WTC11 (cell line): ENCODE measurements around the gene DAND5. TPM values are rescaled to one million over a fixed set of nuclear protein-coding genes. Genes with fewer than 3 reads are reported as not detected.

Experiments
- ATAC-seq: fragments of 200-7000 bp; cut with Tn5 transposase; 2 replicates; pipeline ENCODE4 v1.10.0; 2021; ENCODE audit warnings: mild to moderate bottlenecking, moderate library complexity
- CTCF ChIA-PET: fragments of 300-600 bp; sonication (Branson Sonifier 250); formaldehyde crosslinking; loops from one replicate; lab custom pipeline; 2021; ENCODE audit warnings: antibody characterized with exemption; lab: Charles Lee
- POLR2A ChIA-PET: fragments of 350-600 bp; sonication (Branson Sonifier 250); formaldehyde crosslinking; loops from one replicate; lab custom pipeline; 2021; ENCODE audit warnings: antibody characterized with exemption; lab: Charles Lee
- DNase-seq: peaks from one replicate; pipeline ENCODE4 v3.0.0; 2021; ENCODE audit warnings: low spot score
- H3K27ac Mint-ChIP-seq: 2 replicates; pipeline ENCODE4 v1.8.0; 2021; ENCODE audit warnings: mixed read lengths
- H3K27me3 Mint-ChIP-seq: 2 replicates; pipeline ENCODE4 v1.8.0; 2021; ENCODE audit warnings: low read depth, mild to moderate bottlenecking, moderate library complexity, mixed read lengths
- H3K36me3 Mint-ChIP-seq: 2 replicates; pipeline ENCODE4 v1.8.0; 2021; ENCODE audit warnings: mixed read lengths
- H3K4me1 Mint-ChIP-seq: 2 replicates; pipeline ENCODE4 v1.8.0; 2022; ENCODE audit warnings: mixed read lengths
- H3K4me3 Mint-ChIP-seq: 2 replicates; pipeline ENCODE4 v1.8.0; 2021; ENCODE audit warnings: mild to moderate bottlenecking, moderate library complexity, mixed read lengths
- H3K9me3 Mint-ChIP-seq: 2 replicates; pipeline ENCODE4 v1.8.0; 2021; ENCODE audit warnings: mixed read lengths
- ATF6 ChIP-seq: sonication (generic); formaldehyde crosslinking; IDR thresholded peaks from 2 replicates; pipeline ENCODE4 v1.8.1; 2023; ENCODE audit warnings: mild to moderate bottlenecking, missing genetic modification reagents
- CTCF ChIP-seq: fragments of 200-600 bp; IDR thresholded peaks from 2 replicates; pipeline ENCODE4 v1.8.0; 2022; ENCODE audit warnings: antibody characterized with exemption
- E2F4 ChIP-seq: sonication (generic); formaldehyde crosslinking; IDR thresholded peaks from 2 replicates; pipeline ENCODE4 v1.8.1; 2022; ENCODE audit warnings: low read depth, mild to moderate bottlenecking, moderate library complexity, missing genetic modification reagents, borderline replicate concordance
- E2F5 ChIP-seq: sonication (generic); formaldehyde crosslinking; IDR thresholded peaks from 2 replicates; pipeline ENCODE4 v1.8.1; 2022; ENCODE audit warnings: mild to moderate bottlenecking, moderate library complexity, missing genetic modification reagents
- MAX ChIP-seq: sonication (generic); formaldehyde crosslinking; IDR thresholded peaks from 2 replicates; pipeline ENCODE4 v1.8.0; 2022; ENCODE audit warnings: mild to moderate bottlenecking, missing genetic modification reagents
- MLX ChIP-seq: sonication (generic); formaldehyde crosslinking; IDR thresholded peaks from 2 replicates; pipeline ENCODE4 v1.8.1; 2023; ENCODE audit warnings: mild to moderate bottlenecking, missing genetic modification reagents, moderate library complexity
- NR2C2 ChIP-seq: sonication (generic); formaldehyde crosslinking; IDR thresholded peaks from 2 replicates; pipeline ENCODE4 v1.8.0; 2022; ENCODE audit warnings: mild to moderate bottlenecking, missing genetic modification reagents
- PRDM15 ChIP-seq: sonication (generic); formaldehyde crosslinking; IDR thresholded peaks from 2 replicates; pipeline ENCODE4 v1.8.0; 2022; ENCODE audit warnings: missing genetic modification reagents
- PRRX2 ChIP-seq: fragments of 250-450 bp; sonication (Bioruptor Pico); IDR thresholded peaks from 2 replicates; pipeline ENCODE4 v1.8.0; 2021; ENCODE audit warnings: mild to moderate bottlenecking
- SOX15 ChIP-seq: fragments of 250-450 bp; sonication (Bioruptor Pico); IDR thresholded peaks from 2 replicates; pipeline ENCODE4 v1.9.0; 2021; ENCODE audit warnings: mild to moderate bottlenecking
- SP1 ChIP-seq: sonication (generic); formaldehyde crosslinking; conservative IDR thresholded peaks from 2 replicates; pipeline ENCODE4 v1.8.1; 2022; ENCODE audit warnings: missing genetic modification reagents
- TEAD1 ChIP-seq: sonication (generic); formaldehyde crosslinking; IDR thresholded peaks from 2 replicates; pipeline ENCODE4 v1.8.0; 2022; ENCODE audit warnings: mild to moderate bottlenecking, missing genetic modification reagents
- USF1 ChIP-seq: sonication (generic); formaldehyde crosslinking; IDR thresholded peaks from 2 replicates; pipeline ENCODE4 v1.8.0; 2022; ENCODE audit warnings: mild to moderate bottlenecking, missing genetic modification reagents
- ZNF121 ChIP-seq: sonication (generic); formaldehyde crosslinking; IDR thresholded peaks from 2 replicates; pipeline ENCODE4 v1.8.0; 2023; ENCODE audit warnings: missing genetic modification reagents
- ZNF138 ChIP-seq: sonication (generic); formaldehyde crosslinking; conservative IDR thresholded peaks from 2 replicates; pipeline ENCODE4 v1.8.1; 2022; ENCODE audit warnings: mild to moderate bottlenecking, moderate library complexity, missing genetic modification reagents
- ZNF219 ChIP-seq: sonication (generic); formaldehyde crosslinking; IDR thresholded peaks from 2 replicates; pipeline ENCODE4 v1.8.0; 2023; ENCODE audit warnings: missing genetic modification reagents, mild to moderate bottlenecking, borderline replicate concordance
- ZNF232 ChIP-seq: sonication (generic); formaldehyde crosslinking; IDR thresholded peaks from 2 replicates; pipeline ENCODE4 v1.8.0; 2022; ENCODE audit warnings: mild to moderate bottlenecking, missing genetic modification reagents
- ZNF317 ChIP-seq: sonication (generic); formaldehyde crosslinking; IDR thresholded peaks from 2 replicates; pipeline ENCODE4 v1.8.1; 2023; ENCODE audit warnings: low read depth, mild to moderate bottlenecking, moderate library complexity, missing genetic modification reagents, borderline replicate concordance
- total RNA-seq: library from RNA; stranded (reverse); gene quantifications from 3 replicates; pipeline ENCODE4 v1.2.3, GENCODE V29; 2021

Gene DAND5
- total RNA-seq, 1 experiment from 2014 or later, result 0.22 TPM

GRCh38 chr19:12973236-12973635 lies 3.9 kb downstream of the DAND5 start:
- Mint-ChIP-seq H3K36me3 (no peaks in the 10 kb centered on the region), H3K27ac (no peak overlapping the region), H3K4me3 (no peak overlapping the region), H3K9me3 (no peaks in the 10 kb centered on the region), H3K27me3 (no peaks in the 10 kb centered on the region; the same call in 1 of the 2 replicates), H3K4me1 (no peaks in the 10 kb centered on the region)
- ChIA-PET POLR2A (interaction anchor here (0.7 kb wide), 2 partner anchors 138 to 150 kb away, joined by 3 to 4 read pairs; no protein-coding TSS in a partner anchor), CTCF (interaction anchor here (0.6 to 9.9 kb wide), 5 partner anchors 7 to 223 kb away, joined by 3 to 197 read pairs (median 3); no protein-coding TSS in a partner anchor)
- DNase-seq (no peak), ATAC-seq (no peak)
- no peak for TF ChIP-seq ZNF317 (CRISPR knock-in tag)
- TF ChIP-seq ZNF121 (CRISPR knock-in tag), result no peak
- no peak for TF ChIP-seq ZNF219 (CRISPR knock-in tag)
- no peak for TF ChIP-seq MLX (CRISPR knock-in tag)
- TF ChIP-seq E2F5 (CRISPR knock-in tag), result no peak
- TF ChIP-seq NR2C2, result no peak
- no peak for TF ChIP-seq ZNF138 (CRISPR knock-in tag)
- no peak for TF ChIP-seq SOX15 (CRISPR knock-in tag)
- TF ChIP-seq E2F4 (CRISPR knock-in tag), result no peak
- TF ChIP-seq ZNF232, result no peak
- no peak for TF ChIP-seq SP1 (CRISPR knock-in tag)
- no peak for TF ChIP-seq CTCF
- no peak for TF ChIP-seq USF1 (CRISPR knock-in tag)
- TF ChIP-seq PRDM15 (CRISPR knock-in tag), result no peak
- no peak for TF ChIP-seq TEAD1
- no peak for TF ChIP-seq MAX (CRISPR knock-in tag)
- TF ChIP-seq PRRX2, result no peak
- TF ChIP-seq ATF6 (CRISPR knock-in tag), result no peak
